Ishikawa (cell line): Measurements from ENCODE around the gene ECEL1.

Experiments used
- CEBPB ChIP-seq: IDR thresholded peaks from 2 replicates; pipeline ENCODE4 v1.6.1; 2012
- CREB1 ChIP-seq: IDR thresholded peaks from 2 replicates; pipeline ENCODE4 v1.6.1; 2012; ENCODE audit warnings: low read depth
- EGR1 ChIP-seq: IDR thresholded peaks from 2 replicates; pipeline ENCODE4 v1.6.1; 2012
- EP300 ChIP-seq: IDR thresholded peaks from 2 replicates; pipeline ENCODE4 v1.6.1; 2012; ENCODE audit warnings: borderline replicate concordance
- FOXM1 ChIP-seq: IDR thresholded peaks from 2 replicates; pipeline ENCODE4 v1.6.1; 2012; ENCODE audit warnings: low read depth, borderline replicate concordance
- MAX ChIP-seq: IDR thresholded peaks from 2 replicates; pipeline ENCODE4 v1.6.1; 2012
- NFIC ChIP-seq: IDR thresholded peaks from 2 replicates; pipeline ENCODE4 v1.6.1; 2012
- RAD21 ChIP-seq: IDR thresholded peaks from 2 replicates; pipeline ENCODE4 v1.6.1; 2012; ENCODE audit warnings: low read depth
- REST ChIP-seq: IDR thresholded peaks from 2 replicates; pipeline ENCODE4 v1.6.1; 2012; ENCODE audit warnings: low read depth, mild to moderate bottlenecking
- TAF1 ChIP-seq: IDR thresholded peaks from 2 replicates; pipeline ENCODE4 v1.6.1; 2012; ENCODE audit warnings: low read depth, mild to moderate bottlenecking
- TCF12 ChIP-seq: IDR thresholded peaks from 2 replicates; pipeline ENCODE4 v1.6.1; 2012; ENCODE audit warnings: low read depth
- TEAD4 ChIP-seq: IDR thresholded peaks from 2 replicates; pipeline ENCODE4 v1.6.1; 2012
- USF1 ChIP-seq: IDR thresholded peaks from 2 replicates; pipeline ENCODE4 v1.6.1; 2012
- YY1 ChIP-seq: IDR thresholded peaks from 2 replicates; pipeline ENCODE4 v1.6.1; 2012; ENCODE audit warnings: low read depth
- ZBTB7A ChIP-seq: IDR thresholded peaks from 2 replicates; pipeline ENCODE4 v1.6.1; 2012; ENCODE audit warnings: low read depth

ECEL1 gene

GRCh38 chr2:232489516-232490220 is 2.0 kb upstream of the ECEL1 start:
- TF ChIP-seq NFIC (no peak), TAF1 (no peak)

GRCh38 chr2:232488721-232489300 is 1.2 kb upstream of the ECEL1 start:
- TF ChIP-seq FOXM1: no peak
- TF ChIP-seq RAD21: no peak
- TF ChIP-seq TCF12: no peak
- no peak for TF ChIP-seq ZBTB7A
- no peak for TF ChIP-seq EP300
- TF ChIP-seq CEBPB: no peak
- TF ChIP-seq USF1: no peak
- no peak for TF ChIP-seq EGR1
- TF ChIP-seq TAF1: no peak
- TF ChIP-seq TEAD4: no peak
- no peak for TF ChIP-seq REST
- TF ChIP-seq MAX: no peak

GRCh38 chr2:232488097-232488711 is 570 bp upstream of the ECEL1 start:
- TF ChIP-seq TEAD4: no peak
- TF ChIP-seq TCF12: no peak
- TF ChIP-seq EP300: no peak
- no peak for TF ChIP-seq CREB1
- no peak for TF ChIP-seq RAD21

- no peak for TF ChIP-seq YY1
- no peak for TF ChIP-seq EGR1
- no peak for TF ChIP-seq TCF12
- TF ChIP-seq CREB1: no peak
- no peak for TF ChIP-seq REST
- 0 out of 2 replicates have a peak, but pooled peaks have one; percentile 38 for TF ChIP-seq ZBTB7A
- no peak for TF ChIP-seq EP300
- TF ChIP-seq NFIC: no peak
Measured at GRCh38 chr2:232486558-232487384, 863 bp downstream of the ECEL1 start.

GRCh38 chr2:232485757-232486557 is 1.7 kb downstream of the ECEL1 start:
- TF ChIP-seq TCF12 (no peak), MAX (no peak), TEAD4 (no peak), CREB1 (no peak), EP300 (no peak), CEBPB (no peak), YY1 (no peak), RAD21 (no peak), ZBTB7A (no peak), REST (no peak), TAF1 (no peak), EGR1 (no peak), USF1 (no peak)
